DND-41 (cell line): Measurements from ENCODE around the gene MBTPS1.

ENCODE experiments used
- ATAC-seq: fragments of 200-7000 bp; cut with Tn5 transposase; 3 replicates; pipeline ENCODE4 v1.9.1; 2021; ENCODE audit warnings: low read depth; ENCODE audit not compliant: insufficient read depth
- DNase-seq: peaks from one replicate; pipeline ENCODE4 v3.0.0-alpha.2; 2020
- H2AFZ ChIP-seq: 2 replicates; pipeline ENCODE4 v1.6.0; 2012; ENCODE audit warnings: low read depth, low read length
- H3K27ac ChIP-seq: 2 replicates; pipeline ENCODE4 v1.5.1; 2012; ENCODE audit warnings: low read length, inconsistent platforms
- H3K27me3 ChIP-seq: fragments of 200-600 bp; sonication (generic); 2 replicates; pipeline ENCODE4 v1.6.0; 2012; ENCODE audit warnings: low read length, mild to moderate bottlenecking, inconsistent platforms; ENCODE audit not compliant: insufficient read depth, poor library complexity
- H3K36me3 ChIP-seq: 2 replicates; pipeline ENCODE4 v1.5.1; 2012; ENCODE audit warnings: low read length, inconsistent platforms; ENCODE audit not compliant: insufficient read depth
- H3K4me1 ChIP-seq: 2 replicates; pipeline ENCODE4 v1.5.1; 2012; ENCODE audit warnings: mild to moderate bottlenecking, low read length; ENCODE audit not compliant: insufficient read depth
- H3K4me2 ChIP-seq: 2 replicates; pipeline ENCODE4 v1.6.0; 2012; ENCODE audit warnings: mild to moderate bottlenecking, moderate library complexity, low read length, inconsistent platforms; ENCODE audit not compliant: insufficient read depth
- H3K4me3 ChIP-seq, 2 experiments: fragments of 200-600 bp in 1 of 2; shearing (Covaris generic) in 1 of 2; 2 replicates each; pipeline ENCODE4 v1.5.1; 2012 to 2016; ENCODE audit warnings: inconsistent platforms in 2 of 2, low read length in 2 of 2, mild to moderate bottlenecking in 2 of 2, low read depth in 1 of 2, moderate library complexity in 1 of 2
- H3K79me2 ChIP-seq: 2 replicates; pipeline ENCODE4 v1.6.0; 2012; ENCODE audit warnings: low read length, inconsistent platforms; ENCODE audit not compliant: insufficient read depth
- H3K9ac ChIP-seq: 2 replicates; pipeline ENCODE4 v1.6.0; 2012; ENCODE audit warnings: low read depth, mild to moderate bottlenecking, inconsistent platforms, low read length, moderate library complexity
- H3K9me3 ChIP-seq: 2 replicates; pipeline ENCODE4 v1.5.1; 2012; ENCODE audit warnings: low read length, moderate library complexity, mild to moderate bottlenecking, inconsistent platforms; ENCODE audit not compliant: insufficient read depth, severe bottlenecking
- H4K20me1 ChIP-seq: 2 replicates; pipeline ENCODE4 v1.6.0; 2012; ENCODE audit warnings: low read length; ENCODE audit not compliant: insufficient read depth
- EZH2 ChIP-seq: IDR thresholded peaks from 3 replicates; pipeline ENCODE4 v1.6.1; 2012; ENCODE audit warnings: borderline replicate concordance, low read depth, mild to moderate bottlenecking, moderate library complexity, low read length, inconsistent platforms; ENCODE audit not compliant: severe bottlenecking
- TF ChIP-seq, protein P1 (sequence below): IDR thresholded peaks from 2 replicates; pipeline ENCODE4 v1.5.1; 2012; ENCODE audit warnings: borderline replicate concordance, low read length, moderate library complexity, mild to moderate bottlenecking; ENCODE audit not compliant: poor library complexity, severe bottlenecking; ENCODE audit errors: extremely low read depth

The MBTPS1 gene

DNA sequence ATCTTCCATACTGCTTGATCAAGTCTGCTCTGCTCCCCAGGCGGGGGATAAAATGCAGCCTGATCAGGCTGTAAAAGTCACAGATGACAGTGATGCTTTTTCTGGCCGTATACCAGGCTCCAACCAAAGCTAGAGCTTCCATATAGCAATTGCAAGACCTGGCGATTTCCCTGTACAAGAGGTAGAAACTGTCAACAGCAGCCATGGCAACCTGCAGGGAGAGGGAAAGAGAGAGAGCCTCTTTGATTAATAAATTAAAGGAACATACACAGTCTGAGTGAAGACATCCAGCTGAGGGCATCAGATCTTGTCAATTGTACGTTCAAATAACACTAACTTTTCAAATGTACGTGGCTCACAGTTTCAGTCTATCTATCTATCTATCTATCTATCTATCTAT lies 14.4 kb upstream of the MBTPS1 start:
- Histone ChIP-seq H3K36me3 (peaks cover 53% of the 10 kb centered on the region), H3K4me2 (no peak overlapping the region), H3K27ac (no peak overlapping the region), H3K79me2 (peaks cover 55% of the 10 kb centered on the region), H3K9me3 (no peaks in the 10 kb centered on the region), H4K20me1 (peaks cover 25% of the 10 kb centered on the region), H2AFZ (no peak overlapping the region), H3K4me1 (peaks cover 6% of the 10 kb centered on the region), H3K9ac (no peak overlapping the region), H3K4me3 (no peak overlapping the region), H3K27me3 (no peaks in the 10 kb centered on the region)
- ATAC-seq (no peak), DNase-seq (no peak)
- TF ChIP-seq, protein P1, sequence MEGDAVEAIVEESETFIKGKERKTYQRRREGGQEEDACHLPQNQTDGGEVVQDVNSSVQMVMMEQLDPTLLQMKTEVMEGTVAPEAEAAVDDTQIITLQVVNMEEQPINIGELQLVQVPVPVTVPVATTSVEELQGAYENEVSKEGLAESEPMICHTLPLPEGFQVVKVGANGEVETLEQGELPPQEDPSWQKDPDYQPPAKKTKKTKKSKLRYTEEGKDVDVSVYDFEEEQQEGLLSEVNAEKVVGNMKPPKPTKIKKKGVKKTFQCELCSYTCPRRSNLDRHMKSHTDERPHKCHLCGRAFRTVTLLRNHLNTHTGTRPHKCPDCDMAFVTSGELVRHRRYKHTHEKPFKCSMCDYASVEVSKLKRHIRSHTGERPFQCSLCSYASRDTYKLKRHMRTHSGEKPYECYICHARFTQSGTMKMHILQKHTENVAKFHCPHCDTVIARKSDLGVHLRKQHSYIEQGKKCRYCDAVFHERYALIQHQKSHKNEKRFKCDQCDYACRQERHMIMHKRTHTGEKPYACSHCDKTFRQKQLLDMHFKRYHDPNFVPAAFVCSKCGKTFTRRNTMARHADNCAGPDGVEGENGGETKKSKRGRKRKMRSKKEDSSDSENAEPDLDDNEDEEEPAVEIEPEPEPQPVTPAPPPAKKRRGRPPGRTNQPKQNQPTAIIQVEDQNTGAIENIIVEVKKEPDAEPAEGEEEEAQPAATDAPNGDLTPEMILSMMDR = no peak
- no peak for TF ChIP-seq EZH2

DNA sequence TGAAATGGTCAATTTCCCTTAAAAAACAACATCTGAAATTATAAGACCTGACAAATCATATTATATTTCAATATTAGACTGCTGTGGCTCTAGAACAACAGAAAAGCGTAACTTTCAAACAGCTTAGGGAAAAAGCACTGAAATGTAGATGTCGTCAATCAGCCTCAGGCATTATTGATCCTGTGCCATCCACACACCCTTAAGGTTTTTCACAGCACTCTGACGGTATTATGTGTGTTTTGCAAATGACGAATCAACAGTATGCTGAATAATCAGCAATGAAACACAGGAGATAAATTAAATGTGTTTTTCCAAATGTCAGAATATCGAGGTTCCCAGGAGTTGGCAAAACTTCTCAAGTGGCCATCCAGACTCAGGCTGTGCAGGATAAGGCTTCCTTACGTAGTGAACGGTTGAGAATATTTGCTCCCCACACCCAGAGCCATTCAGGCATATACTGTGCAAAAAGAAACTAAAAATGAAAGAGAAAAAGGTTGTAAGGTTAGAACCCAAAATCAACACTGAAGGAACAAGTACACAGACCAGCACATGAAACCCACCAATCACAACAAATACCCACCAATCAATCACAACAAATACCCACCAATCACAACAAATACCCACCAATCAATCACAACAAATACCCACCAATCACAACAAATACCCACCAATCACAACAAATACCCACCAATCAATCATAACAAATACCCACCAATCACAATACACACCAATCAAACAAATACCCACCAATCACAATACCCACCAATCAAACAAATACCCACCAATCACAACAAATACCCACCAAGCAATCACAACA lies 7.7 kb upstream of the MBTPS1 start:
- ATAC-seq = no peak

DNA sequence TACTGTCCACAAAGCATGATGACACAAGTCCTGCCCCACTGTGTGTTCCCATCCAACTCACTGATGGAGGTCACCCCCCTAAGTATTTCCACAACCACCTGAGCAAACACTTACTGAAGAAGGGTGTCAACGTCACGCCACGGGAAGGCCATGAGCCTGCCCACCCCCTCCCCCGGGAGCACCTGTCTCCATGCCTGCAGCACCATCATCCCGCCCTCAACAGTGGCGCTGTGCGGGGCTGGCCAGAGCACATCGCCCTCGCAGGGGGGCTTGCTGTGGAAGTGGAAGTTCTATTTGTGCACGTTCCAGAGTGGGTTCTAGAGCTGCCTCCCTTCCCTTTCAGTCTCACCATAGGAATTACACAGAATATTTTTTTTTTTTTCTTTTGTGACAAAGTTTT lies 4.3 kb upstream of the MBTPS1 start:
- Histone ChIP-seq H3K4me1 (peaks cover 17% of the 10 kb centered on the region), H3K79me2 (peaks cover 20% of the 10 kb centered on the region), H3K4me3 (no peak overlapping the region), H2AFZ (no peak overlapping the region), H3K27ac (no peak overlapping the region), H3K9ac (no peak overlapping the region), H3K27me3 (no peaks in the 10 kb centered on the region), H4K20me1 (no peaks in the 10 kb centered on the region), H3K4me2 (no peak overlapping the region), H3K36me3 (peaks cover 51% of the 10 kb centered on the region), H3K9me3 (no peaks in the 10 kb centered on the region)
- no peak for ATAC-seq
- TF ChIP-seq, protein P1 = no peak
- no peak for TF ChIP-seq EZH2
- no peak for DNase-seq

More for the DNA sequence above, 7.7 kb upstream of the MBTPS1 start:
- no peak for DNase-seq
- no peak for TF ChIP-seq EZH2
- TF ChIP-seq, protein P1 = no peak
- Histone ChIP-seq H3K4me3 (no peak overlapping the region), H3K4me1 (no peaks in the 10 kb centered on the region; the same call in 1 of the 2 replicates), H3K36me3 (peaks cover 80% of the 10 kb centered on the region), H3K79me2 (0 out of 2 replicates have a peak, but pooled peaks cover 8% of the 10 kb centered on the region), H3K4me2 (no peak overlapping the region), H3K9me3 (no peaks in the 10 kb centered on the region), H4K20me1 (peaks cover 6% of the 10 kb centered on the region; the same call in 1 of the 2 replicates), H3K27me3 (no peaks in the 10 kb centered on the region), H2AFZ (no peak overlapping the region), H3K27ac (no peak overlapping the region), H3K9ac (no peak overlapping the region)
